NCI-H1048 (cell line): Measurements from ENCODE around the gene ETS1.

Source experiments
- DNase-seq: peaks from one replicate; lab custom pipeline; 2025; lab: John Stamatoyannopoulos, UW

The ETS1 gene

DNA sequence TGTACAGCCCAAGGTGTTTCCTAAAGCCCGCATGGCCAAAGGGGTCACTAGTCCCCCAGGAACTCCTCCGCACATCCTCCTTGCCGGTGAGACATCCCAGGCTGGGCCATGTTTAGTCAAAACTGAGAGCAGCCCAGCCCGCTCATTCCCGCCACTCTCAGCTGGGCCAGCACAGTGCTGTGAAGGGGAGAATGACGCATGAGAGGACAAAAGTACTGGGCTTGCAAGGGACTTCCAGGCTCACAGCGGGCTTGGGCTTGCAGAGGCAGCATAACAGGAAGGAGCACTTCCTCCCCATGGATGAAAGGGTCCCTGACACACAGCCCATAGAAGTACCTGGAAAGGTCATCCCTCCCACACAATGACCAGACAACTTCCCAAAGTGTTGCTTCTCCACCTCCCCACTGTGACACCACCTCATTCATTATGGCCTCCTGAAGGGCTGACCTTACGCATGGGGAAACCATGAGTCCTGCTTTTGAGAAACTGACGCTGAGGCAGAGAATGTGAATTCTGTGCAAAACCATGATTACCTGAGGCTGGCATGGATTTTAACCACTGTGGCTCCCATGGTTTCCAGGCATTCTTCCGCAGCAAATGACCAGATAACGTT is 19.1 kb downstream of the ETS1 start:
- no peak for DNase-seq

DNA sequence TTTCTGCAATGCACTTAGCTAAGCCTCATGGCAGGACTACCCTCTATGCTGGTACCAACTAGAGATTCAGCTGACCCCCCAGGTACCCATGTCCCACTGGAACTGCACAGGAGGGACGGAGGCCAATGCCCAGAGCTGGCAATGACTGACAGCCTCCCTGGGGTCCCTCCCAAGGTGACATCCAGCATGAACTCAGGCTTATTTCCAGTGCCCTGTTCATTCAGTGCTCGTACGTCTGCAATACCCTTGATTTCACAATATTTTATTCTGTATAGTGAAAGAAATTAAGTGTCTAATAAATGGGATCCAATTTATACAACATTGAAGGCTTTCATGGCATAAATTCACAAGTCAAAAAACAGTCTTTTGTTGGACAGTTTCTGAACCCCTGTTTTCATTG is 20.2 kb downstream of the ETS1 start:
- DNase-seq: no peak

- DNase-seq: no peak
Observed at GRCh38 chr11:128565881-128566280, 21.5 kb downstream of the ETS1 start.

GRCh38 chr11:128564642-128565245 is 22.6 kb downstream of the ETS1 start:
- no peak for DNase-seq

- DNase-seq: no peak
Observed at GRCh38 chr11:128563942-128564641, 23.3 kb downstream of the ETS1 start.

DNA sequence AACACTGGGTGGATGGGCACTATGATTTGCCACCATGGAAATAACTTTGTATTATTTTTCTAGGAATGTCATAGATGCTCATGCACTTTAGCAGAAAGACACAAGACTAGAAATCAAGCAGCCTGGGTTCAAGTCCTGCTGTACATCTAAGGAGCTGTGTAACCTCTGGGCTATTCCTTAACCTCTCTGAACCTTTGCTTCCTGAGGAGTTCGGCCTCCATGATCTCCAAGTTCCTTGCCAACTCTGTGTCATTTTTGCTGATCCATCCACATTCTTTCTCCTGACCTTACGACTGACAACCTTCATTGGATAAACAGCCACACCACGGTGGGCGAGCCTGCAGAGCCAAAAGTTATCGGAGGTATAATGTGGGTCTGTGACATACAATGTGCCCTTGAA is 24.1 kb downstream of the ETS1 start:
- no peak for DNase-seq

DNA sequence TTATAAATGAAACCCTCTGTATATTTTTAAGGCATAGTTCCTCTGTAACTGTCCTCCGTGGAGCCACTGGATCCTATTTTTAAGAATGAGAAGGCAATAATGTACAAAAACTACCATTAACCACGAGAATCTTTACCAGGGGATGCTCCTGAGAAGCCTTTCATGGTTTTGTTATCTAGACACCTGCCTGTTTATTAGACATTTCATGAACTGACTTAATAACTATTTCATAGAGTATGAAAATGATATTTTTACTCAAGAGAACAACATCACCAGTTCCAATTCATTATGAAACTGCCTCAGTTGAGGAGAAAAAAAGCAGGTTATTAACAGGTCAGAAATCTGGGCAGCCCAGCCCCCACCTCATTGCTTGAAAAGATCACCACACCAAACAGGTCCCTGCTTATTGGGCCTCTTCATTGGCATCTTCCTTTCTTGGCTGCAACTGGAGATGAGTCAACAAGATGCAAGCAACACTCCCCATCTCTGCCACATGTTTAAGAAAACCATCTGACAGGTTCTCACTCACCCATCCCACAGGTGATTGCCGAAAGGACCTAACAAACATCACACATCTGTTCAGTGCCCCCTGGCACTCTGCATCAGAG is 27.8 kb downstream of the ETS1 start:
- no peak for DNase-seq

DNA sequence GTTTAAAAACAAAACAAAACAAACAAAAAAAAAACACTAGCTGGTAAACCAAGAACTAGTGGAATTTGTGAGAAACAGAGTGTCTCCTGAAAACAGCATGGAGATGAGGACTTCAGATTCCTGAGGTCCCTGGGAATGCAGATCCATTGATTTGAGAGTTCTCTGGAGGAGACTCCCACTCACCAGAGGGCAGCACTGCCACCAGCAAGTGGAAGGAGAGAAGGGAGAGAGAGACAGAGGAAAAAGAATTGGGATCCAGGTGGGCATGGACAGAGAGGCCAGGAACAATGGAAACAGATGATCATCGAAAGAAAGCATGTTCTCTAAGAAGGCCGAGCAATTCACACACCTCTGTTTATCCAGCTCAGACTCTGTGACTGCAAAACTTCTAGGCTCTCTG is 31.8 kb downstream of the ETS1 start:
- DNase-seq: no peak

GRCh38 chr11:128553662-128554362 is 33.5 kb downstream of the ETS1 start:
- no peak for DNase-seq

DNA sequence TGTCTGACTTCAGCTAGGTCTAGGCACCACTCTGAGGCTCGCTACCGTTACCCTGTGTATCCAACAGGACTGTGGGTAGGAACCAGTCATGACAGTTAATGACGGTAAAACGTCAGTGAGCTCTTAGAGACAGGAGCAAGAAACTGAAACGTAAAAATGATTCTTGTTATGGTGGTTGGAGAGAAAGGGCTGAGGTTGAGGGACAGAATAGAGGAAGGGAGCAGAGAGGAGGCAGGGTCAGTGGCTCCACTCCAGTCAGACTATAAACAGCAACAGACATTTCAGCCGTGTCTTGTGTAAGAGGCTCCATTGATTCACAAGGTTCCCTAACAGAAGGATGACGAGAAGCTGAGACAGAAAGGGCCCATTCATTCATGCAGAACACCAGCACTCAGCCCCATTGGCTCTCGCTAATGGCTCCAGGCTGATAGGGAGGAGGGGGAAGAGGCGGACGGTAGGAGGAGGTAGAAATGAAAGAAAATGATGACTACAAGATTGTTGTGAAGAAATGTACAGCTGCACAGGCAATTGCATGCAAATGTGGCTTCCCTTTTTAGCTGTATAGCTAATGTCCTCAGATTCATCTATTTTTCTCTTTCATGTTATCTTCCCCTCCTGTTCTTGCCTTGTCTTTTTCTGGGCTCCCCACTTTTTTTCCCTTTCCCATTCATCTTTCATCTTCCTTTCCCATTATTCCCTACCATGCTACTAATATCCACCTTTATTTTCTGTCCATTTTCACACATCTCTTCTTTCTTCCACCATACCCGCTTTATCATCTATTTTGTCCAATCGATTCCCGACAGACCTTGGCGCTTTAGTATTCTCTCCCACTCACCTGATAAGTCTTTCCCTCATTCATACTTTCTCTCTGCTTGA is 34.3 kb downstream of the ETS1 start:
- DNase-seq: no peak

DNA sequence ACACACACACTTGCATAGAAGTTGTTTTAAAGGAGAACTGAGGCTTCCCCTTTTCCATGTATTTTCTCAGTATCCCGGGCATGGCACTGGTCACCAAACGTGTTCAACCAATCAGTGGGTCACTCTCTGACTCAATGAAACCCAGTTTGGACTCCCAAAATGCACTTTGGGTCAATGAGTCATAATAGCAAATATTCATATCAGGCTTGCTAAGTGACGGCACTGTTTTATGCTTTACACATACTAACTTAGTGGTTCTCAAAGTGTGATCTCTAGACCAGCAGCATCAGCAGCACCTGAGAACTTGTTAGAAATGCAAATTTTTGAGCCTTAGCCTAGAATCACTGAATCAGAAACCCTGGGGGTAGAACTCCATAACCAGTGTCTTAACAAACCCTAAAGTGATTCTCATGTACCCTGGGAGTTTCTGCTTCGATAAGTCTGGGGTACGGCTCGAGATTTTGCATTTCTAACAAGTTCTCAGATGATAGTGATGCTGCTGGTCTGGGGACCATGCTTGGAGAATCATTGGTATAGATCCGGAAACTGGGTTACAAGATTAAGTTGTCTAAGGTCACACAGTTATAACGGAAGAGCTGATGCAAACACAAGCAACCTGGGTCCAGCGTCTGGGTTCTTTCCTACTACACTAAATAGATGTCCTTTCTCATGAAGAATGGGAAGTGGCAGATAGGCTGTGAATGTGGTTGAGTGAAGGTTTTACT is 35.6 kb downstream of the ETS1 start:
- DNase-seq: no peak

GRCh38 chr11:128551058-128551457 is 36.3 kb downstream of the ETS1 start:
- DNase-seq: no peak

GRCh38 chr11:128550261-128550821 is 37.0 kb downstream of the ETS1 start:
- DNase-seq: no peak

- no peak for DNase-seq
Observed at GRCh38 chr11:128549256-128549944, 38.0 kb downstream of the ETS1 start.

DNA sequence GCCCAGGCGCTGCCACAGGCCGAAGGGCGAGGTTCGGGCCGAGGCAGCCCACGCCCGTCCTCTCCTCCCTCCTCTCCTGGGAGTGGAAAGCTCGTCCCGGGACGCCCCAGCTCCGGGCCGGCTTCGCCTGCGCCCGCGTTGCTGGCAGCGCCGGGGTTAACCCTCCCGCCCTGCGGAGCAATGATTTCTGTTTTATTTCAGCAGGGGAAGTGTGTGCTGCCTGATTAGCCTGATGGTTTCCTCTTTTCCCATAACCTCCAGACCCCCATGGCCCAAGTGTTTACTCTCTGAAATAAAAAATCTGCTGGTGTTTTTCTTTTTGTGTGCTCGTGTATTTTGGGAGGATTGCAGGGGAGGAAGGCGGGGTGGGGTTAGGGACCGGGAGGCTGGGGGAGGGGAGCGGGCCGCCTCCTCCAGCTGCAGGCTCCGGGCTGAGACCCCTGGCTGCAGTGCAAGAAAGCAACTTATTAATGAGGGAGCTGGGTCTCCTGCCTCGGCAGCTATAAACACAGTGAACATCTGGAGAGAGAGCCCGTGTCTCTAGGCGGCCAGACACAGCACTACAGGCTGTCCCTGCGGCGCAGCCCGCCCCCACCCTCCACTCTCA is 38.6 kb downstream of the ETS1 start:
- no peak for DNase-seq

GRCh38 chr11:128547946-128548648 is 39.3 kb downstream of the ETS1 start:
- no peak for DNase-seq

- no peak for DNase-seq
Observed at GRCh38 chr11:128546916-128547315, 40.4 kb downstream of the ETS1 start.

- no peak for DNase-seq
Observed at GRCh38 chr11:128544471-128545051, 42.8 kb downstream of the ETS1 start.
